Esophagus muscularis mucosa (tissue), 4 donors: Measurements from ENCODE around the gene MYL6. TPM values are rescaled to one million over a fixed set of nuclear protein-coding genes. Genes with fewer than 3 reads are reported as not detected.

Experiments used
- DNase-seq: peaks from one replicate; pipeline ENCODE4 v3.0.0-alpha.2; 2017; ENCODE audit errors: extremely low spot score
- H3K27ac ChIP-seq, 4 donors: fragments of 200-600 bp; sonication (generic); replicated peaks in 1 of 4; 1 replicate in 3 of 4; 2 replicates in 1 of 4; pipeline ENCODE4 v1.5.1; 2016 to 2019; ENCODE audit warnings: mild to moderate bottlenecking in 1 of 4
- H3K27me3 ChIP-seq, 4 donors: fragments of 200-600 bp; sonication (generic); one replicate each; pipeline versions ENCODE4 v1.5.1 to v1.6.0; 2016 to 2019
- H3K36me3 ChIP-seq, 4 donors: fragments of 200-600 bp; sonication (generic); one replicate each; pipeline ENCODE4 v1.5.1; 2016 to 2019
- H3K4me1 ChIP-seq, 4 donors: fragments of 200-600 bp; sonication (generic); one replicate each; pipeline ENCODE4 v1.5.1; 2016 to 2019
- H3K4me3 ChIP-seq, 4 donors: fragments of 200-600 bp; sonication (generic); 1 replicate in 2 of 4; 2 replicates in 2 of 4; pipeline ENCODE4 v1.5.1; 2016 to 2019; ENCODE audit warnings: mild to moderate bottlenecking in 4 of 4, moderate library complexity in 1 of 4
- H3K9me3 ChIP-seq, 4 donors: fragments of 200-600 bp; sonication (generic); 1 replicate in 3 of 4; 2 replicates in 1 of 4; pipeline ENCODE4 v1.5.1; 2016 to 2019
- EP300 ChIP-seq: sonication (generic); formaldehyde crosslinking; IDR thresholded peaks from one replicate; pipeline ENCODE4 v1.6.1; 2017; ENCODE audit warnings: antibody characterized with exemption
- POLR2A ChIP-seq: fragments of 450-650 bp; IDR thresholded peaks from one replicate; pipeline ENCODE4 v1.6.1; 2017; ENCODE audit warnings: antibody characterized with exemption, moderate library complexity, mild to moderate bottlenecking, low read depth
- POLR2AphosphoS5 ChIP-seq, 2 donors: sonication (generic); formaldehyde crosslinking; IDR thresholded peaks; one replicate each; pipeline ENCODE4 v1.6.1; 2017; ENCODE audit warnings: antibody characterized with exemption in 2 of 2
- WGBS: methylation state at CpG from one replicate; pipeline ENCODE4 v1.1.5; 2018; 5-methylcytosine and 5-hydroxymethylcytosine counted together
- intact Hi-C: fragments of 100-400 bp; cut with DNase I; formaldehyde crosslinking; loops from one replicate; pipeline ENCODE4 v1.15.1; 2023
- total RNA-seq, 4 donors: library from RNA; depleted of rRNA; stranded (reverse); fragments of >200 nt; gene quantifications; one replicate each; pipeline versions ENCODE4 v1.1.0 to v1.2.1, GENCODE V29; 2016
- TF ChIP-seq, protein P1 (sequence below), 3 experiments: fragments of 200-600 bp in 2 of 3; fragments of 450-650 bp in 1 of 3; sonication (generic) in 2 of 3; IDR thresholded peaks; one replicate each; pipeline ENCODE4 v1.5.1; 2017 to 2019; ENCODE audit warnings: antibody characterized with exemption in 3 of 3, mild to moderate bottlenecking in 2 of 3, moderate library complexity in 1 of 3

MYL6 gene
- total RNA-seq, 4 donors from 2014 or later = 5,145 to 8,531 (median 5,986) TPM

DNA sequence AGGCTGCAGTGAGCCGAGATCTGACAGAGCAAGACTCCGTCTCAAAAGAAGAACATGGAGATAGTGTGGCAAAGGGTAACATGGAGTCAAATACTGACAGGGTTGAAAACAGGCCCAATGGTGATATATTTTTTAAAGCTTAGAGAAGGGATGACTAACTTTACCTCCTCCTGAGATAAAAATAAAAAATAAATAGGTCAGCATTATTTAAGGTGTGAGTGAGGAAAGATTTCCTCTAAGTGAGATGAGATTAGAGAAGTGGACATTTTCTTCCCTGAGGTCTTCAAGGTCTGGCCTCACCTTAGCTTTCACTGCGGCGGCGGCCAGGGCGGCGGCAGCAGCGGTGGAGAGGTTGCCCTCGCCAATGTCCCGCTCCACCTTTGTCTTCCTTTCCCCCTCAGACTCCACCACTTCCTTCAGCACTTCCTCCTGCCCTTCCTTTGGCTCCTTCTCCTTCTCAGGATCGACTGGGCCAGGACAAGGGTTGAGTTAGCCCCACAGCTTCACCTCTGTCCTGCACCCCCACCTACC lies 11.1 kb downstream of the MYL6 start:
- H3K4me1 ChIP-seq = peaks cover 0 to 10% (median 10%) of the 10 kb centered on the region in 4 donors
- peaks cover 78 to 100% (median 99%) of the 10 kb centered on the region in 4 donors for H3K36me3 ChIP-seq
- H3K4me3 ChIP-seq = no peak overlapping the region
- H3K27me3 ChIP-seq = no peaks in the 10 kb centered on the region
- H3K9me3 ChIP-seq = no peaks in the 10 kb centered on the region
- WGBS = 89% methylated on average over 11 of the region's 11 CpGs
- H3K27ac ChIP-seq = no peak overlapping the region
- no peak for TF ChIP-seq EP300
- TF ChIP-seq, protein P1, sequence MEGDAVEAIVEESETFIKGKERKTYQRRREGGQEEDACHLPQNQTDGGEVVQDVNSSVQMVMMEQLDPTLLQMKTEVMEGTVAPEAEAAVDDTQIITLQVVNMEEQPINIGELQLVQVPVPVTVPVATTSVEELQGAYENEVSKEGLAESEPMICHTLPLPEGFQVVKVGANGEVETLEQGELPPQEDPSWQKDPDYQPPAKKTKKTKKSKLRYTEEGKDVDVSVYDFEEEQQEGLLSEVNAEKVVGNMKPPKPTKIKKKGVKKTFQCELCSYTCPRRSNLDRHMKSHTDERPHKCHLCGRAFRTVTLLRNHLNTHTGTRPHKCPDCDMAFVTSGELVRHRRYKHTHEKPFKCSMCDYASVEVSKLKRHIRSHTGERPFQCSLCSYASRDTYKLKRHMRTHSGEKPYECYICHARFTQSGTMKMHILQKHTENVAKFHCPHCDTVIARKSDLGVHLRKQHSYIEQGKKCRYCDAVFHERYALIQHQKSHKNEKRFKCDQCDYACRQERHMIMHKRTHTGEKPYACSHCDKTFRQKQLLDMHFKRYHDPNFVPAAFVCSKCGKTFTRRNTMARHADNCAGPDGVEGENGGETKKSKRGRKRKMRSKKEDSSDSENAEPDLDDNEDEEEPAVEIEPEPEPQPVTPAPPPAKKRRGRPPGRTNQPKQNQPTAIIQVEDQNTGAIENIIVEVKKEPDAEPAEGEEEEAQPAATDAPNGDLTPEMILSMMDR (IDR thresholded peaks at IDR 0.05) = no peak
- TF ChIP-seq POLR2A = no peak
- TF ChIP-seq POLR2AphosphoS5 (IDR thresholded peaks at IDR 0.05) = no peak
- DNase-seq = no peak
- intact Hi-C loops = no loop called here

DNA sequence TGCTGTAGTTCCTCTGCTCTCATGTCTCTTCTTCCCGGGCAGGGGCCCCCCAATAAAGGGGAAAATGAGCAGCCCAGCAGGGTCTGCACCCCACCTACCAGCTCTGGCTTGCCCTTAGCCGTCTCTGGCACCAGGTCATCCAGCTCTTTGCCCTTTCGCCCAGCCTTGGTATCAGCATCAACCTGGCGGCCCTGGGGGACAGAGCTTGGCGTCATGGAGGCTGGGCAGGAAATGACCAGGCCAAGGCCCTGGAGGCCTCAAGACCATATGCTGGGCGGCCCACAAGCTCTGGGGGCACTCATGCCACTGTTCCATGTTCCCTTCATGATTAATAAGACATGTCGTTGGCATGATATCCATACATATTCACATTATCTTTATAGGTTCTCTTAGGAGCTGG lies 14.7 kb downstream of the MYL6 start:
- Histone ChIP-seq H3K27me3 (no peaks in the 10 kb centered on the region), H3K4me1 (no peaks in the 10 kb centered on the region), H3K36me3 (peaks cover 81 to 100% (median 100%) of the 10 kb centered on the region in 4 donors), H3K9me3 (no peaks in the 10 kb centered on the region), H3K27ac (no peak overlapping the region), H3K4me3 (no peak overlapping the region)
- DNase-seq = no peak
- no peak for TF ChIP-seq EP300
- TF ChIP-seq, protein P1 (IDR thresholded peaks at IDR 0.05) = no peak
- no peak for TF ChIP-seq POLR2AphosphoS5 (IDR thresholded peaks at IDR 0.05)
- TF ChIP-seq POLR2A = no peak
- intact Hi-C loops = no loop called here
- 92% methylated on average over 7 of the region's 7 CpGs for WGBS

DNA sequence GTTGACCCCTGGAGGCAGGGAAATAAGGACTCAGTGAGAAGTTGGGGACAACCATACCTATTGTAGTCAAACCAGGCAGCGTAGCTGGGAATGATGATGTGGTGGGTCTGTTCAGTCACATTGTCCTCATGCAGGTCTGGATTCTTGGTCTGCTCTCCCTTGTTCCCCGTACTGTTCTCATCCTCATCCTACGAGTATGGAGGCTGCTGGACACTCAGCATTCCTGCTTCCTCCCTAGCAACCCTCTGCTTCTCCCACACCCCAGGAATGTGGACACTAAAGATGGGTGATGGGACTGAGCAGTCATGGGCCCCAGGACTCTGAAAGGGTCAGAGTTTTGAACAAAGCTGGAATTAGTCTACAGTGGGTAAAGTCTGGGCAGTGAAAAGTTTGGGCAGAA lies 20.2 kb downstream of the MYL6 start:
- TF ChIP-seq POLR2A (no peak), POLR2AphosphoS5 (IDR thresholded peaks at IDR 0.05) (no peak), EP300 (no peak)
- TF ChIP-seq, protein P1 (IDR thresholded peaks at IDR 0.05) = no peak
- 85% methylated on average over 3 of the region's 3 CpGs for WGBS
- Histone ChIP-seq H3K27ac (no peak overlapping the region), H3K4me1 (no peaks in the 10 kb centered on the region), H3K9me3 (no peaks in the 10 kb centered on the region), H3K4me3 (no peak overlapping the region), H3K36me3 (peaks cover 71 to 100% (median 100%) of the 10 kb centered on the region in 4 donors), H3K27me3 (no peaks in the 10 kb centered on the region)
- DNase-seq = no peak
- intact Hi-C loops = no loop called here

DNA sequence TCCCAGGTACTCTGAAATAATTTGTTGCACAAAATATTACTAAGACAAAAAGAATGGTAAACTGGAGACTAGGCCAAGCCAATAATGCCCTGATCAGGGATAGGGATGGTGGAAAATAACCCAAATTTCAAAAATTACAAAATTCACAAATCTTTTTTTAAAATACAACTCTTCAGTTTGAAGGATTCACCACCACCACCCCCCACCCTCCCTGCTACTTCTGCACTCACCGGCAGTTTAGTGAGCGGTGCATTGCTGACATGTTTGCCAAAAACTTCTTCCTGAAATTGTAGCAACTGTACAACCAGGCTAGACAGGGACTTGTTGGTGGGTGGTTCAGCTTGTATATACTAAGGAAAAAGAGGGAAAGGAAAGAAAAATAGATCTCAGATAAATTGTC lies 28.8 kb downstream of the MYL6 start:
- no peaks in the 10 kb centered on the region for H3K9me3 ChIP-seq
- 37% methylated on average over 2 of the region's 2 CpGs for WGBS
- intact Hi-C loops = loop anchor here (10.0 kb wide), 1 partner anchor 278 kb away; the partner anchor contains the start of gene SPRYD4
- H3K4me3 ChIP-seq = no peak overlapping the region
- no peak for DNase-seq
- no peak for TF ChIP-seq POLR2A
- TF ChIP-seq, protein P1 (IDR thresholded peaks at IDR 0.05) = no peak
- no peak for TF ChIP-seq EP300
- no peak for TF ChIP-seq POLR2AphosphoS5 (IDR thresholded peaks at IDR 0.05)
- H3K27me3 ChIP-seq = no peaks in the 10 kb centered on the region
- peaks cover 20 to 40% (median 33%) of the 10 kb centered on the region in 4 donors for H3K4me1 ChIP-seq
- peaks cover 24 to 54% (median 48%) of the 10 kb centered on the region in 4 donors for H3K36me3 ChIP-seq
- H3K27ac ChIP-seq = peak overlapping the region in 1 of 4 donors; percentile 97
